HG03139 (cell line): ENCODE data around the gene WDR93.
"Not testable (repeated sequence)": the region's sequence is repeated elsewhere in the genome, so short reads cannot be mapped to it uniquely, and the experiment has no call there.

Experiments
- ATAC-seq: cut with Tn5 transposase; IDR thresholded peaks from one replicate; pipeline ENCODE4 v1.9.1; 2021; ENCODE audit not compliant: unreplicated experiment

WDR93 gene

GRCh38 chr15:89767411-89767915 lies 76.9 kb downstream of the WDR93 start:
- no peak for ATAC-seq

- no peak for ATAC-seq
These were observed 77.5 kb downstream of the WDR93 start for GRCh38 chr15:89768071-89768500.

- ATAC-seq: no peak
These were observed 78.8 kb downstream of the WDR93 start for GRCh38 chr15:89769366-89769765.

- no peak for ATAC-seq
These were observed 79.4 kb downstream of the WDR93 start for GRCh38 chr15:89770041-89770440.

- ATAC-seq: no peak
These were observed 82.4 kb downstream of the WDR93 start for GRCh38 chr15:89772932-89773583.

- ATAC-seq: no peak
These were observed 83.9 kb downstream of the WDR93 start for GRCh38 chr15:89774492-89774891.

GRCh38 chr15:89775815-89776214 lies 85.2 kb downstream of the WDR93 start:
- no peak for ATAC-seq

- no peak for ATAC-seq
These were observed 85.9 kb downstream of the WDR93 start, which contains the start of gene MESP2 for GRCh38 chr15:89776274-89777072. Gene MESP2, plus strand, starts transcription at chr15:89776332. Its CDS starts 26 bp downstream, at chr15:89776358.

GRCh38 chr15:89777073-89777751 lies 86.6 kb downstream of the WDR93 start:
- no peak for ATAC-seq

- ATAC-seq: no peak
These were observed 87.3 kb downstream of the WDR93 start for GRCh38 chr15:89777782-89778380.

GRCh38 chr15:89778861-89779260 lies 88.2 kb downstream of the WDR93 start:
- no peak for ATAC-seq

GRCh38 chr15:89780601-89781000 lies 90.0 kb downstream of the WDR93 start:
- ATAC-seq: no peak

- ATAC-seq: no peak
These were observed 90.4 kb downstream of the WDR93 start for GRCh38 chr15:89781055-89781454.

- ATAC-seq: no peak
These were observed 91.4 kb downstream of the WDR93 start for GRCh38 chr15:89781891-89782618.

GRCh38 chr15:89782619-89782950 lies 92.0 kb downstream of the WDR93 start:
- ATAC-seq: not testable (repeated sequence)

- no peak for ATAC-seq
These were observed 92.7 kb downstream of the WDR93 start for GRCh38 chr15:89783111-89783860.

GRCh38 chr15:89783861-89784685 lies 93.5 kb downstream of the WDR93 start:
- no peak for ATAC-seq

- ATAC-seq: no peak
These were observed 94.0 kb downstream of the WDR93 start for GRCh38 chr15:89784686-89784960.

- no peak for ATAC-seq
These were observed 94.6 kb downstream of the WDR93 start for GRCh38 chr15:89785064-89785773.
